Astrocyte (in vitro differentiated cells and primary cell): Measurements from ENCODE around the gene CMIP.

Source experiments
- EZH2 ChIP-seq: IDR thresholded peaks from 2 replicates; pipeline ENCODE4 v1.6.1; 2012; ENCODE audit warnings: mild to moderate bottlenecking, low read length, inconsistent platforms; ENCODE audit not compliant: insufficient read depth
- TF ChIP-seq, protein P1 (sequence below): IDR thresholded peaks from 2 replicates; pipeline ENCODE4 v1.5.1; 2011; ENCODE audit warnings: low read depth, mild to moderate bottlenecking, inconsistent platforms, low read length, moderate library complexity; ENCODE audit not compliant: insufficient read depth

DNA sequence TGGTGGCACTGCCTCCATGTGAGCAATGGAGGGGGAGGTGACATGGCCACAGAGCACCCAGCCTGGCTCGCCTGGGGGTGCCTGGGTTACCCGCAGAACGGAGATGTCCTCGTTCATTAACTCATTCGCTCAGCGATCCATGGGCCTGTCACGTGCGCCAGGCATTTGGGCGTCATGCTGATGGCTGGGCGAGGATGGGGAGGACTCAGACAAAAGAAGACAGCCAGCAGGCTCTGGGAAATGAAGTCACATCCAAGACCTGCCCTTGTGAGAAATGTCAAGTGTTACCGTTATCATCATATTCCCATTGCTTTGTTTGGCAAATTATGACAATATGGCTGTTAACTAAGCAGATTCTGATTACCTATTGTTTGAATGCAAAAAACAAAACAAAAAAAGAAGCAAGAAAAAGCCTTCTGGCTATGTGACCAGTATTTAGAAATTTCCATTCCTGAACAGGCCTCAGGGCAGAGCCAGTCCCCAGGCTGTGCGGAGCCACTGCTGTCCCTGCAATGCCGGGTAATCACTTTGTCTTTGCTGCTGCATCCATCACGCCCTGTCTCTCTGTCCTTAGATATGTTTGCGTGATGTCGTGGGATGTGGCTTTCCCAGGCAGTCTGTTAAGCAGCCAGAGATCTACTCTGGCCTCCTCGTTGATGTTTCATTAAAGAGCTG is 57.9 kb downstream of the CMIP start:
- TF ChIP-seq, protein P1, sequence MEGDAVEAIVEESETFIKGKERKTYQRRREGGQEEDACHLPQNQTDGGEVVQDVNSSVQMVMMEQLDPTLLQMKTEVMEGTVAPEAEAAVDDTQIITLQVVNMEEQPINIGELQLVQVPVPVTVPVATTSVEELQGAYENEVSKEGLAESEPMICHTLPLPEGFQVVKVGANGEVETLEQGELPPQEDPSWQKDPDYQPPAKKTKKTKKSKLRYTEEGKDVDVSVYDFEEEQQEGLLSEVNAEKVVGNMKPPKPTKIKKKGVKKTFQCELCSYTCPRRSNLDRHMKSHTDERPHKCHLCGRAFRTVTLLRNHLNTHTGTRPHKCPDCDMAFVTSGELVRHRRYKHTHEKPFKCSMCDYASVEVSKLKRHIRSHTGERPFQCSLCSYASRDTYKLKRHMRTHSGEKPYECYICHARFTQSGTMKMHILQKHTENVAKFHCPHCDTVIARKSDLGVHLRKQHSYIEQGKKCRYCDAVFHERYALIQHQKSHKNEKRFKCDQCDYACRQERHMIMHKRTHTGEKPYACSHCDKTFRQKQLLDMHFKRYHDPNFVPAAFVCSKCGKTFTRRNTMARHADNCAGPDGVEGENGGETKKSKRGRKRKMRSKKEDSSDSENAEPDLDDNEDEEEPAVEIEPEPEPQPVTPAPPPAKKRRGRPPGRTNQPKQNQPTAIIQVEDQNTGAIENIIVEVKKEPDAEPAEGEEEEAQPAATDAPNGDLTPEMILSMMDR = no peak
- TF ChIP-seq EZH2 = no peak
